HEK293T (cell line): ENCODE data around the gene ZFP28.

ENCODE experiments used
- SP1 ChIP-seq: fragments of 450-650 bp; IDR thresholded peaks from 2 replicates; pipeline ENCODE4 v1.6.1; 2017
- SUZ12 ChIP-seq: fragments of 450-650 bp; IDR thresholded peaks from 2 replicates; pipeline ENCODE4 v1.6.1; 2016; ENCODE audit warnings: mild to moderate bottlenecking
- TF ChIP-seq, protein P1 (sequence below): fragments of 450-650 bp; IDR thresholded peaks from 2 replicates; pipeline ENCODE4 v1.6.1; 2016

DNA sequence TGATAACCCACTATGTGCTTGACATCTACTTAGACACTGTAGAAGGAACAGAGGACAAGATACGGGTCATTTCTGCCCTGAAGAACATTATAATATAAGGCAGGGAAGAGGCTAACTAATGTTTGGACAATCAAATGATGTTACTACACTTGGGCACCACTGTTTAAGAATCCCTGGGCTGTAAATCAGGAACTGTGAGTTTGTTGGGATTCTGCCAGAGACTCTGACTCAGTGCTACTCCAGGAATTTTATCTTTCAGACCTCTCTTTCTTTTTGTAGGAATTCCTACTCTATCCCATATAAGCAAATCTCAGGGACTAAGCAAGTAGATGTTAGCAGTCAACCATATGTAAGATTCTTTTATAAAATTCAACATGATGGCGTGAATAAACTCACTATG, 34.2 kb upstream of the ZFP28 start:
- TF ChIP-seq SUZ12 (no peak), SP1 (no peak)
- TF ChIP-seq, protein P1, sequence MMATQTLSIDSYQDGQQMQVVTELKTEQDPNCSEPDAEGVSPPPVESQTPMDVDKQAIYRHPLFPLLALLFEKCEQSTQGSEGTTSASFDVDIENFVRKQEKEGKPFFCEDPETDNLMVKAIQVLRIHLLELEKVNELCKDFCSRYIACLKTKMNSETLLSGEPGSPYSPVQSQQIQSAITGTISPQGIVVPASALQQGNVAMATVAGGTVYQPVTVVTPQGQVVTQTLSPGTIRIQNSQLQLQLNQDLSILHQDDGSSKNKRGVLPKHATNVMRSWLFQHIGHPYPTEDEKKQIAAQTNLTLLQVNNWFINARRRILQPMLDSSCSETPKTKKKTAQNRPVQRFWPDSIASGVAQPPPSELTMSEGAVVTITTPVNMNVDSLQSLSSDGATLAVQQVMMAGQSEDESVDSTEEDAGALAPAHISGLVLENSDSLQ: no peak
